ENCODE results near the gene KCTD7. TPM values are rescaled to one million over a fixed set of nuclear protein-coding genes. Genes with fewer than 3 reads are reported as not detected.
"Not testable (repeated sequence)": the region's sequence is repeated elsewhere in the genome, so short reads cannot be mapped to it uniquely, and the experiment has no call there.

KCTD7 gene
- polyA plus RNA-seq, 2 of the 4 experiments (the other 2 are of a cell fraction) = 9.7 to 10.3 TPM

GRCh38 chr7:66630531-66630930 lies 1.9 kb downstream of the KCTD7 start (continued):
- TF ChIP-seq NFE2L2 (conservative IDR thresholded peaks at IDR 0.05; ENCODE audit: low read length) = no peak

- Histone ChIP-seq H3K27ac (no peak overlapping the region), H3K4me3 (no peak overlapping the region), H3K9me3 (no peaks in the 10 kb centered on the region), H3K4me2 (no peak overlapping the region), H3K4me1 (peaks cover 27% of the 10 kb centered on the region)
- FAIRE-seq (no peak), ATAC-seq (no peak), DNase-seq (ENCODE audit: low read depth in 1 of 2, low spot score in 1 of 2) (no peak)
- POLR2A ChIA-PET = no interaction called here
- CTCF ChIA-PET = interaction anchor here (0.7 to 1.7 kb wide), 5 partner anchors 12 to 203 kb away, joined by 3 to 6 read pairs (median 4); no protein-coding TSS in a partner anchor
- WGBS (ENCODE audit: missing lambda C conversion rate) = 78% methylated on average over 6 of the region's 6 CpGs
- TF ChIP-seq MAX (IDR thresholded peaks at IDR 0.05) (no peak), FOXS1 (CRISPR knock-in tag; IDR thresholded peaks at IDR 0.05) (no peak), CHD4 (IDR thresholded peaks at IDR 0.05; ENCODE audit: borderline replicate concordance) (no peak), BHLHE40 (IDR thresholded peaks at IDR 0.05; ENCODE audit: low read depth, low read length) (no peak), EP300 (IDR thresholded peaks at IDR 0.05) (no peak), MYC (IDR thresholded peaks at IDR 0.05; ENCODE audit: borderline replicate concordance, low read length) (no peak)
- TF ChIP-seq, protein P1, sequence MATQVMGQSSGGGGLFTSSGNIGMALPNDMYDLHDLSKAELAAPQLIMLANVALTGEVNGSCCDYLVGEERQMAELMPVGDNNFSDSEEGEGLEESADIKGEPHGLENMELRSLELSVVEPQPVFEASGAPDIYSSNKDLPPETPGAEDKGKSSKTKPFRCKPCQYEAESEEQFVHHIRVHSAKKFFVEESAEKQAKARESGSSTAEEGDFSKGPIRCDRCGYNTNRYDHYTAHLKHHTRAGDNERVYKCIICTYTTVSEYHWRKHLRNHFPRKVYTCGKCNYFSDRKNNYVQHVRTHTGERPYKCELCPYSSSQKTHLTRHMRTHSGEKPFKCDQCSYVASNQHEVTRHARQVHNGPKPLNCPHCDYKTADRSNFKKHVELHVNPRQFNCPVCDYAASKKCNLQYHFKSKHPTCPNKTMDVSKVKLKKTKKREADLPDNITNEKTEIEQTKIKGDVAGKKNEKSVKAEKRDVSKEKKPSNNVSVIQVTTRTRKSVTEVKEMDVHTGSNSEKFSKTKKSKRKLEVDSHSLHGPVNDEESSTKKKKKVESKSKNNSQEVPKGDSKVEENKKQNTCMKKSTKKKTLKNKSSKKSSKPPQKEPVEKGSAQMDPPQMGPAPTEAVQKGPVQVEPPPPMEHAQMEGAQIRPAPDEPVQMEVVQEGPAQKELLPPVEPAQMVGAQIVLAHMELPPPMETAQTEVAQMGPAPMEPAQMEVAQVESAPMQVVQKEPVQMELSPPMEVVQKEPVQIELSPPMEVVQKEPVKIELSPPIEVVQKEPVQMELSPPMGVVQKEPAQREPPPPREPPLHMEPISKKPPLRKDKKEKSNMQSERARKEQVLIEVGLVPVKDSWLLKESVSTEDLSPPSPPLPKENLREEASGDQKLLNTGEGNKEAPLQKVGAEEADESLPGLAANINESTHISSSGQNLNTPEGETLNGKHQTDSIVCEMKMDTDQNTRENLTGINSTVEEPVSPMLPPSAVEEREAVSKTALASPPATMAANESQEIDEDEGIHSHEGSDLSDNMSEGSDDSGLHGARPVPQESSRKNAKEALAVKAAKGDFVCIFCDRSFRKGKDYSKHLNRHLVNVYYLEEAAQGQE (IDR thresholded peaks at IDR 0.05) = no peak
These were observed 2.8 kb downstream of the KCTD7 start for GRCh38 chr7:66631471-66631870.

GRCh38 chr7:66634816-66635215 lies 6.1 kb downstream of the KCTD7 start:
- WGBS (ENCODE audit: missing lambda C conversion rate) = 83% methylated on average over 4 of the region's 4 CpGs
- no peak overlapping the region for H3K4me3 ChIP-seq

GRCh38 chr7:66635322-66635981 lies 6.8 kb downstream of the KCTD7 start:
- peaks cover 29% of the 10 kb centered on the region for H3K4me1 ChIP-seq
- DNase-seq (ENCODE audit: low read depth in 1 of 2, low spot score in 1 of 2); FAIRE-seq; H3K9me3 ChIP-seq; H3K4me3 ChIP-seq: not testable (repeated sequence)
- H3K4me2 ChIP-seq = peak overlapping the region; percentile 86
- WGBS (ENCODE audit: missing lambda C conversion rate) = 44% methylated on average over 3 of the region's 4 CpGs
- peak; percentile 61 to 66 for ATAC-seq
- ChIA-PET CTCF (interaction anchor here (0.7 to 1.1 kb wide), 3 partner anchors 10 to 78 kb away, joined by 3 to 4 read pairs (median 3); no protein-coding TSS in a partner anchor), POLR2A (interaction anchor here (2.8 kb wide), 1 partner anchor 19 kb away, joined by 10 read pairs; no protein-coding TSS in a partner anchor)
- H3K27ac ChIP-seq = peak overlapping the region; percentile 80 to 89

More at GRCh38 chr7:66634816-66635215, 6.1 kb downstream of the KCTD7 start:
- TF ChIP-seq ZFP36 (IDR thresholded peaks at IDR 0.05; ENCODE audit: borderline replicate concordance, partially characterized antibody) (no peak), TP53 (CRISPR knock-in tag; IDR thresholded peaks at IDR 0.05) (no peak), JUNB (IDR thresholded peaks at IDR 0.05) (no peak), MAFK (IDR thresholded peaks at IDR 0.05; ENCODE audit: partially characterized antibody) (no peak), KDM1A (IDR thresholded peaks at IDR 0.05; ENCODE audit: low read depth) (no peak), CBX8 (IDR thresholded peaks at IDR 0.05) (no peak), RAD21 (conservative IDR thresholded peaks at IDR 0.05 in 1 of 2, IDR thresholded peaks at IDR 0.05 in 1 of 2) (no peak), ESRRA (IDR thresholded peaks at IDR 0.05; ENCODE audit: borderline replicate concordance, low read length) (no peak), ZC3H11A (IDR thresholded peaks at IDR 0.05) (no peak), GATA3 (IDR thresholded peaks at IDR 0.05; ENCODE audit: borderline replicate concordance) (no peak), FOXS1 (CRISPR knock-in tag; IDR thresholded peaks at IDR 0.05) (no peak), CBX2 (IDR thresholded peaks at IDR 0.05; ENCODE audit: borderline replicate concordance, low read depth) (no peak), JUN (IDR thresholded peaks at IDR 0.05) (no peak), MAZ (IDR thresholded peaks at IDR 0.05; ENCODE audit: borderline replicate concordance, low read depth, low read length) (no peak), EHMT2 (IDR thresholded peaks at IDR 0.05; ENCODE audit: low read depth) (no peak)
- TF ChIP-seq, protein P2, sequence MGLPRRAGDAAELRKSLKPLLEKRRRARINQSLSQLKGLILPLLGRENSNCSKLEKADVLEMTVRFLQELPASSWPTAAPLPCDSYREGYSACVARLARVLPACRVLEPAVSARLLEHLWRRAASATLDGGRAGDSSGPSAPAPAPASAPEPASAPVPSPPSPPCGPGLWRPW (IDR thresholded peaks at IDR 0.05) = no peak
- TF ChIP-seq, protein P3, sequence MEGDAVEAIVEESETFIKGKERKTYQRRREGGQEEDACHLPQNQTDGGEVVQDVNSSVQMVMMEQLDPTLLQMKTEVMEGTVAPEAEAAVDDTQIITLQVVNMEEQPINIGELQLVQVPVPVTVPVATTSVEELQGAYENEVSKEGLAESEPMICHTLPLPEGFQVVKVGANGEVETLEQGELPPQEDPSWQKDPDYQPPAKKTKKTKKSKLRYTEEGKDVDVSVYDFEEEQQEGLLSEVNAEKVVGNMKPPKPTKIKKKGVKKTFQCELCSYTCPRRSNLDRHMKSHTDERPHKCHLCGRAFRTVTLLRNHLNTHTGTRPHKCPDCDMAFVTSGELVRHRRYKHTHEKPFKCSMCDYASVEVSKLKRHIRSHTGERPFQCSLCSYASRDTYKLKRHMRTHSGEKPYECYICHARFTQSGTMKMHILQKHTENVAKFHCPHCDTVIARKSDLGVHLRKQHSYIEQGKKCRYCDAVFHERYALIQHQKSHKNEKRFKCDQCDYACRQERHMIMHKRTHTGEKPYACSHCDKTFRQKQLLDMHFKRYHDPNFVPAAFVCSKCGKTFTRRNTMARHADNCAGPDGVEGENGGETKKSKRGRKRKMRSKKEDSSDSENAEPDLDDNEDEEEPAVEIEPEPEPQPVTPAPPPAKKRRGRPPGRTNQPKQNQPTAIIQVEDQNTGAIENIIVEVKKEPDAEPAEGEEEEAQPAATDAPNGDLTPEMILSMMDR (IDR thresholded peaks at IDR 0.05) = no peak
- ChIA-PET CTCF (interaction anchor here (0.7 kb wide), 1 partner anchor 9 kb away, joined by 3 read pairs; no protein-coding TSS in a partner anchor), POLR2A (interaction anchor here (0.9 kb wide), 1 partner anchor 19 kb away, joined by 7 read pairs; no protein-coding TSS in a partner anchor)
- Histone ChIP-seq H3K9me3 (no peaks in the 10 kb centered on the region), H3K4me1 (peaks cover 28% of the 10 kb centered on the region), H3K4me2 (no peak overlapping the region), H3K27ac (peak overlapping the region in 1 of 2 experiments; percentile 74; a peak in 4 of 6 replicates)
- DNase-seq (ENCODE audit: low read depth in 1 of 2, low spot score in 1 of 2) = no peak
- ATAC-seq = peak in 1 of 2 experiments; percentile 19; a peak in 1 of 6 replicates
- no peak for FAIRE-seq
